ENCODE results near the gene NAV1. TPM values are rescaled to one million over a fixed set of nuclear protein-coding genes. Genes with fewer than 3 reads are reported as not detected.

NAV1 gene
- total and polyA plus RNA-seq, 2 of the 8 experiments (the other 6 are each of a cell fraction or from before 2014, with no cell fraction given), result 9.9 to 42.7 TPM

- Histone ChIP-seq H4K91ac (replicated peaks; ENCODE audit: insufficient read length, low read length) (no peak overlapping the region), H2BK5ac (ENCODE audit: low read depth, low read length) (no peak overlapping the region), H3K23me2 (ENCODE audit: low read depth, low read length) (no peaks in the 10 kb centered on the region), H4K20me1 (replicated peaks in 1 of 2; ENCODE audit: control insufficient read depth in 1 of 2, insufficient read depth in 2 of 2, low read length in 2 of 2) (no peaks in the 10 kb centered on the region), H3K14ac (ENCODE audit: insufficient read length) (no peak overlapping the region), H3K4me2 (ENCODE audit: insufficient read depth in 1 of 2, low read depth in 2 of 2, low read length in 2 of 2) (no peak overlapping the region), H4K8ac (ENCODE audit: extremely low read depth, insufficient read depth, low read length) (no peak overlapping the region), H3K36me3 (ENCODE audit: control insufficient read depth in 2 of 4, insufficient read depth in 4 of 4, low read length in 3 of 4) (no peaks in the 10 kb centered on the region; a peak in 1 of 8 replicates), H2AFZ (ENCODE audit: low read length) (no peak overlapping the region), H3K56ac (replicated peaks; ENCODE audit: insufficient read length, low read depth, low read length) (no peak overlapping the region), H2BK20ac (ENCODE audit: low read length) (no peak overlapping the region), H3K23ac (ENCODE audit: insufficient read length) (no peak overlapping the region), H2AK5ac (ENCODE audit: low read depth, low read length) (no peak overlapping the region), H3K4ac (replicated peaks; ENCODE audit: insufficient read length, low read depth, low read length) (no peak overlapping the region), H3K79me1 (ENCODE audit: low read depth, low read length) (no peaks in the 10 kb centered on the region), H3K4me3 (ENCODE audit: extremely low read depth in 1 of 4, insufficient read depth in 2 of 4, low read depth in 3 of 4, low read length in 4 of 4) (no peak overlapping the region), H2BK12ac (ENCODE audit: low read depth, low read length) (no peak overlapping the region), H3K9me3 (ENCODE audit: insufficient read depth in 2 of 2, low read depth in 1 of 2, low read length in 1 of 2) (no peaks in the 10 kb centered on the region), H3K79me2 (ENCODE audit: control insufficient read depth in 1 of 2, insufficient read depth in 2 of 2, low read length in 2 of 2) (no peaks in the 10 kb centered on the region), H3K4me1 (replicated peaks in 1 of 4; ENCODE audit: control insufficient read depth in 3 of 4, insufficient read depth in 4 of 4, low read length in 3 of 4) (peaks cover 0 to 3% (median 0%) of the 10 kb centered on the region in 4 experiments; a peak in 2 of 7 replicates), H3K27ac (ENCODE audit: low read depth, low read length) (no peak overlapping the region), H3K9ac (replicated peaks in 1 of 4; ENCODE audit: extremely low read depth in 1 of 4, low read depth in 3 of 4, low read length in 3 of 4) (no peak overlapping the region), H2BK15ac (ENCODE audit: low read length) (no peak overlapping the region), H2BK120ac (replicated peaks; ENCODE audit: low read depth, low read length) (no peak overlapping the region), H3K27me3 (replicated peaks in 1 of 4; ENCODE audit: control insufficient read depth in 3 of 4, extremely low read depth in 1 of 4, insufficient read depth in 3 of 4, low read length in 3 of 4) (no peaks in the 10 kb centered on the region), H3K18ac (ENCODE audit: extremely low read depth, low read length) (no peak overlapping the region), H4K5ac (ENCODE audit: insufficient read length, low read depth, low read length) (no peak overlapping the region)
- ChIA-PET POLR2A (ENCODE audit: partially characterized antibody) (no interaction called here), CTCF (ENCODE audit: partially characterized antibody) (interaction anchor here (0.6 to 19.2 kb wide), 10 partner anchors 6 to 218 kb away, joined by 3 to 445 read pairs (median 4); partner anchors contain the start of gene CSRP1)
- FAIRE-seq (no peak), DNase-seq (ENCODE audit: low read depth in 1 of 2, low spot score in 2 of 2) (no peak)
- 56% methylated on average over 3 of the region's 3 CpGs; no CpG with 5 or more reads in 1 of the 2 experiments for WGBS, 2 experiments (ENCODE audit: extremely low coverage in 1 of 2, insufficient coverage in 1 of 2, insufficient read length in 1 of 2, insufficient replicate concordance in 2 of 2, low coverage in 1 of 2, low lambda C conversion rate in 2 of 2, missing lambda C conversion rate in 1 of 2)
- TF ChIP-seq KDM4A (IDR thresholded peaks at IDR 0.05; ENCODE audit: low read depth, low read length, severe bottlenecking) (no peak), BRCA1 (IDR thresholded peaks at IDR 0.05; ENCODE audit: low read depth, low read length) (no peak), POLR2A (IDR thresholded peaks at IDR 0.05; ENCODE audit: control extremely low read depth in 1 of 2, low read depth in 2 of 2, low read length in 2 of 2) (no peak), PHF8 (conservative IDR thresholded peaks at IDR 0.05; ENCODE audit: low read depth, low read length) (no peak), CBX8 (IDR thresholded peaks at IDR 0.05; ENCODE audit: borderline replicate concordance, low read depth, low read length) (no peak), RNF2 (IDR thresholded peaks at IDR 0.05; ENCODE audit: borderline replicate concordance, low read depth, low read length, missing control alignments, poor library complexity, severe bottlenecking) (no peak), SRF (IDR thresholded peaks at IDR 0.05; ENCODE audit: low read depth, low read length) (no peak), RFX5 (IDR thresholded peaks at IDR 0.05; ENCODE audit: borderline replicate concordance, low read depth, low read length) (no peak), SIN3A (conservative IDR thresholded peaks at IDR 0.05 in 1 of 2, IDR thresholded peaks at IDR 0.05 in 1 of 2; ENCODE audit: low read depth in 1 of 2, low read length in 2 of 2) (no peak), GTF2F1 (IDR thresholded peaks at IDR 0.05; ENCODE audit: borderline replicate concordance, low read depth, low read length) (no peak), CEBPB (IDR thresholded peaks at IDR 0.05; ENCODE audit: low read depth, low read length) (no peak), CHD2 (IDR thresholded peaks at IDR 0.05; ENCODE audit: low read length) (no peak)
Observed at GRCh38 chr1:201490708-201491131, 48.2 kb upstream of the NAV1 start.

Measured in H1 (cell line).